Measurements from ENCODE around the gene PADI6.
"Not testable (repeated sequence)": the region's sequence is repeated elsewhere in the genome, so short reads cannot be mapped to it uniquely, and the experiment has no call there.

PADI6 gene
- total RNA-seq = 0 reads per million in 2 donors

- DNase-seq = no peak
Observed at GRCh38 chr1:17371896-17372295, at the start of gene PADI6. Gene PADI6, plus strand, starts transcription at chr1:17372196. Its CDS starts 50 bp downstream, at chr1:17372246.

GRCh38 chr1:17328855-17329254 lies 43.1 kb upstream of the PADI6 start:
- DNase-seq = no peak

GRCh38 chr1:17329610-17330009 lies 42.4 kb upstream of the PADI6 start:
- DNase-seq = no peak

GRCh38 chr1:17330856-17331255 lies 41.1 kb upstream of the PADI6 start:
- DNase-seq = no peak

- DNase-seq = no peak
Observed at GRCh38 chr1:17333081-17333480, 38.9 kb upstream of the PADI6 start.

GRCh38 chr1:17335821-17336710 lies 35.9 kb upstream of the PADI6 start:
- DNase-seq = peak in 4 of 5 experiments; percentile 24 to 45 (median 40)

GRCh38 chr1:17338706-17339493 lies 33.1 kb upstream of the PADI6 start:
- no peak for DNase-seq

GRCh38 chr1:17339521-17339920 lies 32.5 kb upstream of the PADI6 start:
- DNase-seq = no peak

GRCh38 chr1:17340358-17340757 lies 31.6 kb upstream of the PADI6 start:
- no peak for DNase-seq

- DNase-seq = no peak
Observed at GRCh38 chr1:17342014-17342441, 30.0 kb upstream of the PADI6 start.

- not testable (repeated sequence) for DNase-seq
Observed at GRCh38 chr1:17345506-17345905, 26.5 kb upstream of the PADI6 start.

GRCh38 chr1:17346046-17346789 lies 25.8 kb upstream of the PADI6 start:
- no peak for DNase-seq

- DNase-seq = no peak
Observed at GRCh38 chr1:17347769-17348592, 24.0 kb upstream of the PADI6 start.

- DNase-seq = no peak
Observed at GRCh38 chr1:17348593-17349234, 23.3 kb upstream of the PADI6 start.

- DNase-seq = no peak
Observed at GRCh38 chr1:17350083-17350482, 21.9 kb upstream of the PADI6 start.

- no peak for DNase-seq
Observed at GRCh38 chr1:17350928-17351446, 21.0 kb upstream of the PADI6 start.

GRCh38 chr1:17351598-17352324 lies 20.2 kb upstream of the PADI6 start:
- no peak for DNase-seq

GRCh38 chr1:17352419-17352909 lies 19.5 kb upstream of the PADI6 start:
- DNase-seq = no peak

GRCh38 chr1:17355898-17356297 lies 16.1 kb upstream of the PADI6 start:
- DNase-seq = no peak

- no peak for DNase-seq
Observed at GRCh38 chr1:17356387-17357026, 15.5 kb upstream of the PADI6 start.

Data from T-helper 2 cell (primary cell).